ENCODE measurements around the gene KRTAP10-6.
"Not testable (repeated sequence)": the region's sequence is repeated elsewhere in the genome, so short reads cannot be mapped to it uniquely, and the experiment has no call there.

KRTAP10-6 gene

DNA sequence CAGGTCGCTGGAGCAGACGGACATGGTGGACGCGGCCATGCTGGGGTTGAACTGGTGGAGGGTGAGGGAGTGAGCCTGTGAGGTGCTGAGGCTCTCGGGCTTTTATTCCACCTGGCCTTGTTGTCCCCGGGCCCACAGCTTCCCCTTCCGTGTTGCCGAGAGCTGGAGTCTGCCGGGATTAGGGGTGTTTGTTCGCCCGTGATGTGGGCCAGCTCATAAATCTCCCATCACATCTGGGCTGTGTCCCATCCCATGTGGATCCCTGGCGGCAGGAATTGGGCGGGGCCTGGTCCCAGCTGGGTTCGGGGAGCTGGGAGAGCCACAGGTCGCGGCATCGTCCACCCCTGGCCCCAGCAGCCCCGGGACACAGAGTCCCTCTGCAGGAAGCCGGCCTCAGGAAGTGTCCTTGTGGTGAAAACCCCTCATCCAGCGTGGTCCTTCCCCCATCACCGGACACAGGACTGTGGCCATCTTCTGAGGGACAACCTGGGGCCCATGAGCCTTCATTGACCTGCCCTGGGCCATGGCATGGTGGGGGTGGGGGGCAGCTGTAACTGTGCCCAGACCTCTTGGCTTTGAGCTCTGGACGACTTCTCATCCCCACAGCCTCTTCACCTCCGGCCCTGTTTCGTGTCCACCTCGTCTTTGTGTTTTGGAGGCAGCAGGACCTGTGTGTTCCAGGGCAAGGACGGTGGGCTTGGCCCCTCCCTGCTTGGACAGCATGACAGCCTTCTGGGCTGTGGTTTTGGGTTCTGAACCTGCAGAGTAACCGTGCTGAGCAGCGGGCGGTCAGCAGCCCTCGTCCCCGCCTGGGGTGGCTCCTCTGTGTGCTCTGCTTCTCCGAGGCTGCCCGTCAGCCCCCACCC is at the start of gene KRTAP10-6:
KRTAP10-6 (minus strand) TSS at position 60 of the 866 bp plus-strand sequence; CDS start at position 39, 21 bp downstream.
- peak; percentile 16 for DNase-seq

DNA sequence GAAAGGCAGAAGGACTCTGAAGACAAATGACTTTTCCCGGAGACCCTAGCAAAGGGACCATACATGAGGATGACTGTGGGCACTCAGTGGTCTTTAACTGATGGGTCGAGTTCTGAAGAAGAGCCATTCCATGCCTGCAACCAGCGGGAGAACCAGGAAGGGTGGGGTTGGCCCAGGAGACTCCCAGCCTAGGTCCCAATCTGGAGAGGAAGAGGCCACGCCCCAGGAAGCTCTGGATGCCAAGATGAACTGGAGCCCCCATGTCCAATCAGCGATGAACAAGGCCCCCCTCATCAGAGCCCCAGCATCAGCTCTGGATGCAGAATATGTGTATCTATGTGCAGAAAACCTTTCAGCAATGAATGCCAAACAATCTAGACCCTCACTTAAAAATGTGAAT is 48.5 kb upstream of the KRTAP10-6 start:
- no peak for DNase-seq

- no peak for DNase-seq
These were observed 47.0 kb upstream of the KRTAP10-6 start for GRCh38 chr21:44639331-44639655.

DNA sequence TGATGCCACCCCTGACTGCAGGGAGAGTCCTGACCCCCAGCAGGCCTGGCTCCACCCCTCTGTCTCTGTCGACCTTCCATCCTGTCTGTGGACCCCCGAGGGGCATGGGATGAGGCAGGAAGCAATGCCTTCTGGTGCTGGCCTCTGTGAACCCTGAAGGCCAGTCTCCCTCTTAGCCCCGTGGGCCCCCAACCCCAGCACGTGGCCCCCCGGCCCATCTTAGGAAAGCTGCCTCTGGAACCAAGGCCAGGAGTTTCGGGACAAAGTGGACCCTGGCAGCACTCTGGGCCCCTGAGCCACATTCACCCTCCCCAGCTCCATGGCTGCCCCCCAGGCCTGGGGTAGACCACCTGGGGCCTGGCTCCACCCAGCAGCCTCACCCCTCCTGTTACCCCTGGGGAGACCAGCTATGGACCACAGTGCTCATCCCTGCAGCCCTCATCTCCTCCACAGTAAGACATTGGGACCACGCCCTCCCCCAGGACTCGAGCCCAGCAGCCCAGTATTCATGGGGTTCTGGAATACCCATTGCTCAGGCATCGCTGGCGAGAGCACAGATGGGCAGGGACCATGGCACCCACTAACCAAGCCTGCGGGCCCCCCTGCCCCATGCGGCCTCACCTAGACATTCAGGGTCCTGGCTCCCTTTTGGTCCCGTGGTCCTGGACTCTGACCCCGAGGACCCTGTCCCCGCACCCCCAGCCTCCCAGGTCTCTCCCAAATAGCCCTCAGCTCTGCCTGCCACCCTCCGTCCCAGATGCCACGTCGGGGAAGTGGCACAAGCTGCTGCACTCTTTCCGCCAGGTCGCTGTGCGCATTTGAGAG is 46.4 kb upstream of the KRTAP10-6 start:
- not testable (repeated sequence) for DNase-seq

DNA sequence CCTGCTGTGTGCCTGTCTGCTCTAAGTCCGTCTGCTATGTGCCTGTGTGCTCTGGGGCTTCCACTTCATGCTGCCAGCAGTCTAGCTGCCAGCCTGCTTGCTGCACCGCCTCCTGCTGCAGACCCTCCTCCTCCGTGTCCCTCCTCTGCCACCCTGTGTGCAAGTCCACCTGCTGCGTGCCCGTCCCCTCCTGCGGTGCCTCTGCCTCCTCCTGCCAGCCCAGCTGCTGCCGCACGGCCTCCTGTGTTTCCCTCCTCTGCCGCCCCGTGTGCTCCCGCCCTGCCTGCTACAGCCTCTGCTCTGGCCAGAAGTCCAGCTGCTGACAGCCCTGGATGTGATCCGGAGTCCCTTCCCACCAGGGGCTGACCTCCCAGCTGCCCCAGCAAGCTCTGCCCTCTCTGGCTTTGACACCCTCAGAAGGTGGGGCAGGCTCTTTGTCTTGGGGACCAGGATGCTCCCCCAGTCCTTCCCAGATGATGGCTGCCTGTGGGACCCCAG is 45.6 kb upstream of the KRTAP10-6 start:
- not testable (repeated sequence) for DNase-seq

DNA sequence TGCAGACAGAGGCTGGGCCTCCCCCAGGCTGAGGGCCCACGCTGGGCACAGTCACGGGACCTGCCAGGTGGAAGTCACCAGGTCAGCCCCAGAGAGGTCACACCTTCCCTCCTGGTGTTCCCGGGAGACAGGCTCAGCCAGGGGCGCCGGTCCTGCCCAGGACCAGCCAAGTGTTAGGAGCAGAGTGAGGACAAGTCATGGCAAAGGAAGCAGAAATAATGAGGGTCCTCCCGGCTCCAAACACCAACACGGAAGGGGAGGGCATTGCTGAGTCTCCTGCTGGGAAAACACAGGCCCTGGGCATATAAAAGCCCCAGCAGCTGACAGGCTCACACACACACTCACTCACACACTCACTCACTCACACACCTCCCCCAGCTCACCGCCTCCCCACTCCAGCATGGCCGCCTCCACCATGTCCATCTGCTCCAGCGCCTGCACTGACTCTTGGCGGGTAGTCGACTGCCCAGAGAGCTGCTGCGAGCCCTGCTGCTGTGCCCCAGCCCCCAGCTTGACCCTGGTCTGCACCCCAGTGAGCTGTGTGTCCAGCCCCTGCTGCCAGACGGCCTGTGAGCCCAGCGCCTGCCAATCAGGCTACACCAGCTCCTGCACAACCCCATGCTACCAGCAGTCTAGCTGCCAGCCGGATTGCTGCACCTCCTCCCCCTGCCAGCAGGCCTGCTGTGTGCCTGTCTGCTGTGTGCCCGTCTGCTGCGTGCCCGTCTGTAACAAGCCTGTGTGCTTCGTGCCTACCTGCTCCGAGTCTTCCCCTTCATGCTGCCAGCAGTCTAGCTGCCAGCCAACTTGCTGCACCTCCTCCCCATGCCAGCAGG is 44.9 kb upstream of the KRTAP10-6 start, which contains the start of gene KRTAP10-10:
KRTAP10-10 (plus strand) TSS at position 339 of the 833 bp plus-strand sequence; CDS start at position 401, 62 bp downstream.
- no peak for DNase-seq

GRCh38 chr21:44636209-44637017 is 44.1 kb upstream of the KRTAP10-6 start:
- DNase-seq: no peak

DNA sequence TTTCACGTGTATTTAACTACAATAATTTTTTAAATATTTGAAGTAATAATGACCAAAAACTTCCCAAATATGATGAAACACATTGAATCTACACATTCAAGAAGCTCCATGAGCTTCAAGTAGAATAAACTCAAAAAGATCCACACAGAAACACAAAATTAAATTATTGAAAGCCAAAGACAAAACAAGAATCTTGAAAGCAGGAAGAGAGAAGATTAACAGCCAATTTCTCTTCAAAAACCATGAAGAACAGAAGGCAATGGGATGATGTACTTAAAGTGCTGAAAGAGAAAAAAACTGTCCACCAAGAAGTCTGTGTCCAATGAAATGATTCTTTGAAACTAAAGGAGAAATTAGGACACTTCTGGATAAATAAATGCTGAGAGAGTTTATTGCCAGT is 39.8 kb upstream of the KRTAP10-6 start:
- DNase-seq: no peak

DNA sequence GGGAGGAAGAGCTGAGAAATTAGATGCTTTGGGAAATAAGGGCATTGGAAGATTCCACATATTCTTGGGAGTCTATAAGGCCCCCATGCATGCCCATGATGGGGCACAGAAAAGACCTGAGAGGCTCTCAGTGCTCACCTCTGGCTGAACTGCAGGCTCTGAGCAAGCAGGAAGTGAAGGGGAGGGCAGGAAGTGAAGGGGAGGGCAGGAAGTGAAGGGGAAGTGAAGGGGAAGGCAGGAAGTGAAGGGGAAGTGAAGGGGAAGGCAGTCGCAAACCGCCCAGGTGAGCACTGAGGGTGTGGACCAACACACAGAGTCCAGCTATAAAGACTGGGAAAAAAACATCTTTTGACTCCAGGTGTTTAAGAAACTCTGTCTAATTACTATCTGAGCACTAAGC is 38.1 kb upstream of the KRTAP10-6 start:
- DNase-seq: no peak

DNA sequence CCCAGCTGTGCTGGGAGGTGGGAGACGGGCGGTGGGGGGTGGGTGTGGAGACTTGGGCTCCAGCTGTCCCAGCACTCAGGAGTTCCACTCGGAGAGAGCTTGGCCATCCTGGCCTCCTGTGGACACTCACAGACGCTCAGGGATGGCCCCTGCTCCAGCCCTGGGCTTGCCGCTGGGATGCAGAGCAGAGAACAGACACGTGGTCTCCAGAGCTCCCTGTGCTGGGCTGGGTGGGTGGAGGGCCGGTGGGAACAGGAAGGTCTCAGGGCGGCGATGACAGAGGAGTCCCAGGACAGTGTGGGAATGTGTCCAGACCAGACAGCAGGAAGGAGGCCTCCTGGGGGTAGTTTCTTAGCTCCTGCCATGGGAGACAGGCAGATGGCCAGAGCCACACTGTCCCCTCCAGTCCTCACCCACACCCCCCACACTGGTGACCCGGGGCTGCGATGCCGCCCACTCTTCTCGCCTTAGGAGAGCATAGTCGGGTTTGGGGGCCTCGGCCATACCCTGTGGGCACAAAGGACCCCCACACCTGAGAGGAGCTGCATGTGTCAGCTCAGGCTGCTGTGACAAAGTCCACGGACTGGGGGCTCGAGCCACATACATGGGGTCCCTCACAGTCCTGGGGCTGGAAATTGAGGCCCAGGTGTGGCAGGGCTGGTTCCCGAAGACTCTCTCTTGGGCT is 36.5 kb upstream of the KRTAP10-6 start:
- DNase-seq: no peak

DNA sequence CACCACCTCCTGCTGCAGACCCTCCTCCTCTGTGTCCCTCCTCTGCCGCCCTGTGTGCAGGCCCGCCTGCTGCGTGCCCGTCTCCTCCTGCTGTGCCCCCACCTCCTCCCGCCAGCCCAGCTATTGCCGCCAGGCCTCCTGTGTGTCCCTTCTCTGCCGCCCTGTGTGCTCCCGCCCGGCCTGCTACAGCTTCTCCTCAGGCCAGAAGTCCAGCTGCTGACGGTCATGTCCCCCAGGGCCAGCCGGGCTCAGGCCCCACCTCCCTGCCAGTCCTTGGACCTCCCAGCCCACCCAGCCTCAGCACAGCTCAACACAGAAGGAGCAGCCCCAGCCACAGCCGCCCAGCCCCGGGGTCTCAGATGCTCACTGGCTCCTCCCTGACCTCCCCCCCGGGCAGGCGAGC is 35.5 kb upstream of the KRTAP10-6 start:
- not testable (repeated sequence) for DNase-seq

GRCh38 chr21:44627181-44627822 is 35.0 kb upstream of the KRTAP10-6 start:
- not testable (repeated sequence) for DNase-seq

DNA sequence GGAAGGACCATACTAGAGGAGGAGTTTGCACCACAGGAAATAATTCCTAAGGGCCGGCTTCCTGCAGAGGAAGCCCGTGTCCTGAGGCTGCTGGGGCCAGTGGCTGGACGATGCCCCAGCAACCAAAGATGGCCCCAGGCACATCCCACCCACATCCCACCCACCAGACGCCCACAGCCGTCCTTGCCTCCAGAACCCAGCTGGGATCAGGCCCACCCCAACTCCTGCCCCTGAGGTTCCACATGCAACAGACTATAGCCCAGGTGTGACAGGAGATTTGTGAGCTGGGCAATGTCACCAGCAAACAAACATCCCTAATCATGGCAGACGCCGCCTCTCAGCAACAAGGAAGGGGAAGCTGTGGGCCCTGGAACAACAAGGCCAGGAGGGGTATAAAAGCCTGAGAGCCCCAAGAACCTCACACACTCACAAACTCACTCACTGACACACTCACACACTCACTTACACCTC is 34.4 kb upstream of the KRTAP10-6 start, which contains the start of gene KRTAP10-9:
KRTAP10-9 (plus strand) TSS at position 421 of the 471 bp plus-strand sequence. CDS start 79 bp downstream, outside the sequence.
- DNase-seq: no peak

DNA sequence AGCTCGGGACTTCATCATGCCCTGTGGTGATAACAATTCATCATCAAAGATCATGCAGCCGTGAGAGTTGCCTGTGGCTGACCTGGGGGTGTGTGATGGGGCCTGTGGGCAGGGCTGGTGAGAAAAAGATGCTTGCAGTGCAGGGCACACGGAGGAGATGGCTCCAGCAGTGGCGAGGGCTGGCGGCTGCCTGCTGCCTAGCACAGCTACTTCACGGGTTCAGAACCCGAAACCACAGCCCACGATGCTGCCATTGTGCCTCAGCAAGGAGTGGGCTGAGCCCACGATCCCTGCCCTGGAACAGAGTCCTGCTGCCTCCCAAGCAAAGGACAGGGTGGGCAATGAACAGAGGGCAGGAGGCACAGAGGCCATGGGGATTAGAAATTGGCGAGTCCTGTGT is 34.0 kb upstream of the KRTAP10-6 start:
- DNase-seq: no peak

- no peak for DNase-seq
These were observed 33.5 kb upstream of the KRTAP10-6 start for GRCh38 chr21:44625756-44626155.

- no peak for DNase-seq
These were observed 31.3 kb upstream of the KRTAP10-6 start for GRCh38 chr21:44623575-44623974.

- DNase-seq: no peak
These were observed 27.6 kb upstream of the KRTAP10-6 start for GRCh38 chr21:44619886-44620285.

DNA sequence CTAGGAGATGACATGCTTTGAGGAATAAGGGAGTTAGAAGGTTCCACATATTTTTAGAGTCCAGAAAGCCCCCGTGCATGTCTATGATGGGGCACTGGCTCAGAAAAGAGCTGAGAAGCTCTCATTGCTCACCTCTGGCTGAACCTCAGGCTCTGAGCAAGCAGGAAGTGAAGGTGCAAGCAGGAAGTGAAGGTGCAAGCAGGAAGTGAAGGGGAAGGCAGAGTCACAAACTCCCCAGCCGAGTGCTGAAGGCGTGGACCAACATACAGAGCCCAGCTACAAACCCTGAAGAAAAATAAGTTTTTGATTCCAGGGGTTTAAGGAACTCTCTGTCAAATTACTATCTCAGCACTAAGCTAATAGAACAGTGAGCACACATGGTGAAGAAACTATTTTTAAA is 26.6 kb upstream of the KRTAP10-6 start:
- DNase-seq: no peak

DNA sequence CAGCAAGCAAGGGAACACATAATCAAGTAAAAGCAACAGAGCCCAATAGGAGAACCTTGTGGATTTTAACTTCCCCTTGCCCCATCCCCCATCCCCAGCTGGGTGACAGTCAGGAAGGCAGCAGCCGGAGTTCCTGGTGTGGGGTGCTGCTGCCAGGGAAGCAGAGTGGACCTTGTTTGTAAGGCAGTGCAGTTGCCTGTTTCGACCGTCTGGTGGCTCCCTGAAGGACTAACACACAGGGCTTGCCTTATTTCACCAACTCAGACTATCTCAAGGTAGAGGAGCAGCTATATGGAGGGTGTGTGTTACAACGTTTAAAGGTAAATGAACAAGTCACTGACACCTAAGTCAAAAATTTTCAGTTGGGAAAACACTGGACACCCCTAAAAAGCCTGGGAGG is 26.2 kb upstream of the KRTAP10-6 start:
- DNase-seq: no peak

- DNase-seq: no peak
These were observed 24.8 kb upstream of the KRTAP10-6 start for GRCh38 chr21:44617071-44617501.
